SH-SY5Y (cell line): ENCODE measurements around the gene SPON1.

ENCODE experiments used
- GATA2 ChIP-seq: IDR thresholded peaks from 2 replicates; pipeline ENCODE4 v1.6.1; 2011; ENCODE audit warnings: mild to moderate bottlenecking, low read depth, low read length
- GATA3 ChIP-seq: IDR thresholded peaks from 2 replicates; pipeline ENCODE4 v1.6.1; 2011; ENCODE audit warnings: low read depth, mild to moderate bottlenecking, low read length, moderate library complexity

GRCh38 chr11:14253840-14254239 is 291.3 kb downstream of the SPON1 start:
- TF ChIP-seq GATA2 (no peak), GATA3 (no peak)
